Amygdala (tissue), 56 donors: ENCODE data around the gene TM4SF20.

Source experiments
- DNase-seq, 56 donors: peaks; one replicate each; lab custom pipeline; 2025; lab: John Stamatoyannopoulos, UW

The TM4SF20 gene

DNA sequence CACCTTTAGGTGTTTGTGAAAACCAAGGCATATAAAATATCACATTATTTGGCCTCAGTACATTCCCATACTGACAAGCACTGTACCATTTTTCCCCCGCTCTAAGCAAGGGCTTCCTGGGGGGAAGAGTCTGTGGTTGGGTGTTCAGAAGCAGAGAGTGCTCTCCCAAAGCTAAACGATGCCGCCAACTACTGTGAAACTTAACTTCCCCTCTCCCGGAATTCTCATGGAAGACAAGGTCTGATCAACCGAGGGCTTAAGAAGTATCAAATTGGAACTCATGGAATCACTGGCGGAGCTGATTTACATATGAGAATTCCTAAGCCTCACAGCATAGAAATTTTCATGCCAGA lies 54.5 kb downstream of the TM4SF20 start:
- peak in 16 of 56 donors; percentile 4 to 66 (median 40) for DNase-seq

DNA sequence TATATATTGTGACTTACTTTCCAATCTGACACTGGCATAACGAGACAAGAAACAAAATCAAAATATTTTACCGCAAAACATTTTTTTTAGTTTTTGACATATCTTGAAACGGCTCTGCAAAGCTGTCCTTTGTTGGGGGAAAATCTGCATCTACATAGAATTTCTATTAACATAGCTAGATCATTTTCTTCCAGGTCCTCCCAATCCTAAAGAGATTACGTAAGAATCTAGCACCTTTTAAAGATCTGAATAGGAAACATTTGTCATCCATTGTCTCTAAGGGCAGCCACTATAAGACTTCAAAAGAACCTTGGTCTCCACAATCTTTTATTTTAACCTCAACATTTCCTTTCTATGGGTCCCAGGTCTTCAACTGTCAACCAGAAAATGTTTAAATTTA lies 55.3 kb downstream of the TM4SF20 start:
- no peak for DNase-seq

DNA sequence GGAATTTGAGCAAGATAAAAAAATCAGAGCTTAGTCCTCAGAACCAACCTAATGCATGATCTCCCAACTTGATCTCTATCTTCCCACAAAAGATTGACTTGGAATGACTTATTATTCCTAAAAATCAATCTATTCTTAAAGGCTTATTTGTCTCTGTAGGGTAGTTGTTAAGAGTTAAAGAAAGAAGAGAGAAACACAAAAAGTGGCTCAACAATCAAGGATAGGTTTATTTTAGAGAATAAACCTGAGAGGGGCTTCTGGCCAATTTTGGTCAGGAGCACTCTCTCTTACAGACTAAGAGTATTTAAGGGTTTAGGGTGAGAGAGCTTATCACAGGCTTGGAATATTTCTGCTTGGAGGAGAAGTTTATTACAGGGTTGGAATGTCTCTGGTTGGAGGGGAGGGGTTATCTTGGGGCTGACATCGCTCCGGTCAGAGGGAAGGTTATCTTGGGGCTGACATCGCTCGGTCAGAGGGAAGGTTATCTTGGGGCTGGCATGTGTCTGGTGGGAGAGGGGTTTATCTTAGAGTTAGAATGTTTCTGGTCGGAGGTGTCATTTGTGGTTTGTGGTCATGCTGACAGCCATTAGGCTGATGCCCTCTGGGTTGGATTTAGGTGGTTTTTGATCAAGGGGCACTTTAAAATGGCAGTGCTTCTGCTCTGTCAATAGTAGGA lies 56.4 kb downstream of the TM4SF20 start:
- no peak for DNase-seq

DNA sequence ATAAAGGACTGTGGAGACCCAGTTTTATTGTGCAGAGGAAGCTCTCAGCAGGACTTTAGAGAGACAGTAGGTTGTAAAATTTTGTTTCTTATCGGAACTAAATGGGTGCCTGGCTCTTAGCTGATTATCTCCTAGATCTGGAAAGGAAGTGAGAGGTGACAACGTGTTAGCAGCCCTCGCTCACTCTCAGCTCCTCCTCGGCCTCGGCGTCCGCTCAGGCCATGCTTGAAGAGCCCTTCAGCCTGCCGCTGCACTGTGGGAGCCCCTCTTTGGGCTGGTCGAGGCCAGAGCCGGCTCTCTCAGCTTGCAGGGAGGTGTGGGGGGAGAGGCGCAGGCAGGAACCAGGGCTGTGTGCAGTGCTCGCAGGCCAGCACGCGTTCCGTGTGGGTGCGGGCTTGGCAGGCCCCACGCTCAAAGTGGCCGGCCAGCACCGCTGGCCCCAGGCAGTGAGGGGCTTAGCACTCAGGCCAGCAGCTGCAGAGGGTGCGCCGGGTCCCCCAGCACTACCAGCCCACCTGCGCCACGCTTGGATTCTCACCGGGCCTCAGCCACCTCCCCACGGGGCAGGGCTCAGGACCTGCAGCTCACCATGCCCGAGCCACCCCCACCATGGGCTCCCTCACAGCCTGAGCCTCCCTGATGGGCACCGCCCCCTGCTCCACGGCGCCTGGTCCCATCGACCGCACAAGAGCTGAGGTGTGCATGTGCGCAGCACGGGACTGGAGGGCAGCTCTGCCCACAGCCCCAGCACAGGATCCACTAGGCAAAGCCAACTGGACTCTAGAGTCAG lies 58.6 kb downstream of the TM4SF20 start:
- no peak for DNase-seq

DNA sequence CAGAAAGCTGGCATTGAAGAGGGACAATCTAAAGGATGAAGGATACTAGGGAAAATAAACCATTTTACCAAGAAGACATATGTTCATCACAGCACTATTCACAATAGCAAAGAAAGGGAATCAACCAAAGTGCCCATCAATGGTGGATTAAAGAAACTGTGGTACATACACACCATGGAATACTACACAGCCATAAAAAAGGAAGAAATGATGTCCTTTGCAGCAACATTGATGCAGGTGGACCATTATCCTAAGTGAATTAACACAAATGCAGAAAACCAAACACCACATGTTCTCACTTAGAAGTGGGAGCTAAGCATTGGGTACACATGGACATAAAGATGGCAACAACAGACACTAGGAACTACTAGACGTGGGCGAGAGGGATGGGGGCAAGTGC lies 61.3 kb downstream of the TM4SF20 start:
- DNase-seq, result no peak

DNA sequence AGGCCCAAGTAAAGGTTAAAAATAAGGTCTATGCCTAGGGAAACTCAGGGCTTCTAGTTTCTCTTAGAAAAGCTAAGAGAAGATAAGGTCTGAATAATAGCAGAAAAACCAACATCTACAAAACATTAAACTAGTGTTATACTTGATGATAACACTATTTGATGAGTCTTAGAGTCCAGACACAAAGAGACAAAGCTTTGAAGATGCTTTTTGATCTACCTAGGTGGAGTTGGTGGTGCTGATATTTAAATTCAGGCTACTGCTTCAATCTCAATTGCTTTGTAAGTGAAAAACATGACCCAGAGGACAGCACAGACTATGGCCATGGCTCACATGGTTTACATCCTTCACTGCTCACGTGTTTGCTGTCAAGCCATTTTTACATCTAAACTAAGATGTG lies 65.8 kb downstream of the TM4SF20 start:
- no peak for DNase-seq

DNA sequence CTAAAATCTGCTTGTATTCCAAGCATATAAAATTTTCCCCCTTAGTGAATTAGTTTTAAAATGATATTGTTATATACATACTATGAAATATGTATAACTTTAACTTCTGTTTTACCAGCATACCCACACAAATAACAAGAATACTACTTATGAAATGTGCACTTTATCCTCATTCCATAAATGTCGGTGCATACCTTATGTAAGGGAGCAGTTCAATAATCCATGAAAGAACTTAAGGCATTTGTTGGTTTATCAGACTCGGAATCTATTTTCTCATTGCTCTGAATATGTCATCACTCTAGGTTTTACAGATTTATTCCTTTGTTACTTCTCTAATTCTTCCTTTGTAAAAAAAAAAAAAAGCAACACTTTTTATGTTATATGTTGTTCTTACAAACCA lies 66.5 kb downstream of the TM4SF20 start:
- no peak for DNase-seq
